GM12892 (cell line): Measurements from ENCODE around the gene IER3. TPM values are rescaled to one million over a fixed set of nuclear protein-coding genes. Genes with fewer than 3 reads are reported as not detected.
A peak's percentile ranks its signal among the peaks of the same experiment; 100 is the strongest.

Experiments
- DNase-seq: peaks from one replicate; pipeline ENCODE4 v3.0.0; 2011; ENCODE audit not compliant: insufficient read length
- FAIRE-seq: peaks from 2 replicates; lab custom pipeline; 2011; peaks lifted over from hg19 to GRCh38; lab: Jason Lieb, UNC
- POLR2A ChIP-seq: IDR thresholded peaks from 2 replicates; pipeline ENCODE4 v1.6.1; 2011; ENCODE audit warnings: low read depth, low read length, control low read depth
- POLR2AphosphoS5 ChIP-seq: IDR thresholded peaks from 2 replicates; pipeline ENCODE4 v1.6.1; 2011; ENCODE audit warnings: low read depth, low read length, control low read depth
- TAF1 ChIP-seq: IDR thresholded peaks from 2 replicates; pipeline ENCODE4 v1.6.1; 2011; ENCODE audit warnings: low read depth, mild to moderate bottlenecking, control low read depth, low read length, borderline replicate concordance
- polyA plus RNA-seq: library from polyadenylated mRNA; unstranded; fragments of >200 nt; gene quantifications from one replicate; pipeline ENCODE4 v1.2.1, GENCODE V29; 2012; ENCODE audit warnings: missing spikeins, inconsistent platforms; ENCODE audit not compliant: missing spikeins

Gene IER3
- polyA plus RNA-seq: 49.1 TPM

GRCh38 chr6:30744054-30744805, at the start of gene IER3:
IER3 (minus strand) TSS chr6:30744547; CDS start chr6:30744518, 29 bp downstream.
- peak; percentile 38 for FAIRE-seq
- DNase-seq: peak; percentile 60
- TF ChIP-seq TAF1 (peak; percentile 83), POLR2AphosphoS5 (peak; percentile 98), POLR2A (peak; percentile 98)

- TF ChIP-seq POLR2A: no peak
- no peak for TF ChIP-seq TAF1
- TF ChIP-seq POLR2AphosphoS5: no peak
- no peak for DNase-seq
- peak; percentile 27 for FAIRE-seq
These were observed 49.3 kb upstream of the IER3 start for GRCh38 chr6:30793521-30794194.

GRCh38 chr6:30792786-30793185, 48.4 kb upstream of the IER3 start:
- FAIRE-seq (no peak), DNase-seq (no peak)
- TF ChIP-seq POLR2AphosphoS5: no peak
- TF ChIP-seq TAF1: no peak
- TF ChIP-seq POLR2A: no peak

GRCh38 chr6:30790724-30791383, 46.5 kb upstream of the IER3 start:
- FAIRE-seq: no peak
- DNase-seq: no peak
- TF ChIP-seq POLR2A (no peak), POLR2AphosphoS5 (no peak), TAF1 (no peak)

GRCh38 chr6:30789606-30790005, 45.3 kb upstream of the IER3 start:
- no peak for FAIRE-seq
- no peak for DNase-seq
- TF ChIP-seq POLR2AphosphoS5 (no peak), POLR2A (no peak), TAF1 (no peak)

GRCh38 chr6:30787954-30788353, 43.6 kb upstream of the IER3 start:
- TF ChIP-seq POLR2A (no peak), TAF1 (no peak), POLR2AphosphoS5 (no peak)
- FAIRE-seq (no peak), DNase-seq (no peak)

GRCh38 chr6:30782425-30783014, 38.2 kb upstream of the IER3 start:
- DNase-seq (no peak), FAIRE-seq (no peak)
- TF ChIP-seq POLR2AphosphoS5 (no peak), TAF1 (no peak), POLR2A (no peak)

- DNase-seq: no peak
- FAIRE-seq: peak; percentile 67
- TF ChIP-seq POLR2A (no peak), POLR2AphosphoS5 (no peak), TAF1 (no peak)
These were observed 37.5 kb upstream of the IER3 start for GRCh38 chr6:30781743-30782424.

- no peak for DNase-seq
These were observed 37.0 kb upstream of the IER3 start for GRCh38 chr6:30781395-30781742.

GRCh38 chr6:30780642-30780920, 36.2 kb upstream of the IER3 start:
- TF ChIP-seq TAF1 (no peak), POLR2AphosphoS5 (no peak), POLR2A (no peak)
- DNase-seq (no peak), FAIRE-seq (no peak)

More at GRCh38 chr6:30781395-30781742, 37.0 kb upstream of the IER3 start:
- FAIRE-seq: no peak
- TF ChIP-seq TAF1 (no peak), POLR2AphosphoS5 (no peak), POLR2A (no peak)
